ENCODE results near the gene PPP1R12A. TPM values are rescaled to one million over a fixed set of nuclear protein-coding genes. Genes with fewer than 3 reads are reported as not detected.

The PPP1R12A gene
- total RNA-seq, 2 donors from 2014 or later: 68.7 to 86.9 TPM

GRCh38 chr12:79775355-79776027 is 159.4 kb downstream of the PPP1R12A start:
- H3K36me3 ChIP-seq: no peaks in the 10 kb centered on the region
- WGBS: 78% methylated on average over 3 of the region's 3 CpGs

GRCh38 chr12:79773896-79774295 is 161.0 kb downstream of the PPP1R12A start:
- no peak overlapping the region for H3K4me3 ChIP-seq
- no peaks in the 10 kb centered on the region for H3K9me3 ChIP-seq
- H3K4me1 ChIP-seq (replicated peaks): no peaks in the 10 kb centered on the region
- H3K27me3 ChIP-seq (replicated peaks; ENCODE audit: insufficient read depth): no peaks in the 10 kb centered on the region
- H3K27ac ChIP-seq: no peak overlapping the region
- intact Hi-C loops (cut with DNase I): no loop called here
- TF ChIP-seq POLR2AphosphoS5 (IDR thresholded peaks at IDR 0.05) (no peak), CTCF (IDR thresholded peaks at IDR 0.05) (no peak)
- H3K36me3 ChIP-seq: no peaks in the 10 kb centered on the region
- no peak for DNase-seq (ENCODE audit: low spot score)

More at GRCh38 chr12:79775355-79776027, 159.4 kb downstream of the PPP1R12A start:
- no peak for DNase-seq (ENCODE audit: low spot score)
- Histone ChIP-seq H3K27me3 (replicated peaks; ENCODE audit: insufficient read depth) (no peaks in the 10 kb centered on the region), H3K4me1 (replicated peaks) (no peaks in the 10 kb centered on the region), H3K9me3 (no peaks in the 10 kb centered on the region), H3K4me3 (no peak overlapping the region), H3K27ac (no peak overlapping the region)
- TF ChIP-seq POLR2AphosphoS5 (IDR thresholded peaks at IDR 0.05) (no peak), CTCF (IDR thresholded peaks at IDR 0.05) (no peak), POLR2A (IDR thresholded peaks at IDR 0.05) (no peak)
- intact Hi-C loops (cut with DNase I): no loop called here

- Histone ChIP-seq H3K9me3 (no peaks in the 10 kb centered on the region), H3K36me3 (no peaks in the 10 kb centered on the region), H3K4me1 (replicated peaks) (no peaks in the 10 kb centered on the region), H3K27me3 (replicated peaks; ENCODE audit: insufficient read depth) (no peaks in the 10 kb centered on the region), H3K4me3 (no peak overlapping the region), H3K27ac (no peak overlapping the region)
- DNase-seq (ENCODE audit: low spot score): no peak
- TF ChIP-seq POLR2A (IDR thresholded peaks at IDR 0.05): no peak
- TF ChIP-seq POLR2AphosphoS5 (IDR thresholded peaks at IDR 0.05): no peak
- intact Hi-C loops (cut with DNase I): no loop called here
- WGBS: 95% methylated on average over 2 of the region's 2 CpGs
Observed at GRCh38 chr12:79769860-79770485, 164.9 kb downstream of the PPP1R12A start.

GRCh38 chr12:79769189-79769859 is 165.6 kb downstream of the PPP1R12A start:
- TF ChIP-seq POLR2A (IDR thresholded peaks at IDR 0.05): no peak
- TF ChIP-seq POLR2AphosphoS5 (IDR thresholded peaks at IDR 0.05): no peak
- TF ChIP-seq CTCF (IDR thresholded peaks at IDR 0.05): no peak
- 89% methylated on average over 5 of the region's 5 CpGs for WGBS
- intact Hi-C loops (cut with DNase I): no loop called here
- Histone ChIP-seq H3K4me1 (replicated peaks) (no peaks in the 10 kb centered on the region), H3K27me3 (replicated peaks; ENCODE audit: insufficient read depth) (no peaks in the 10 kb centered on the region), H3K4me3 (no peak overlapping the region), H3K9me3 (no peaks in the 10 kb centered on the region), H3K27ac (no peak overlapping the region), H3K36me3 (no peaks in the 10 kb centered on the region)
- DNase-seq (ENCODE audit: low spot score): no peak

GRCh38 chr12:79766705-79767464 is 168.0 kb downstream of the PPP1R12A start:
- Histone ChIP-seq H3K36me3 (no peaks in the 10 kb centered on the region), H3K27ac (no peak overlapping the region), H3K9me3 (no peaks in the 10 kb centered on the region), H3K4me1 (replicated peaks) (no peaks in the 10 kb centered on the region), H3K27me3 (replicated peaks; ENCODE audit: insufficient read depth) (no peaks in the 10 kb centered on the region), H3K4me3 (no peak overlapping the region)
- intact Hi-C loops (cut with DNase I): no loop called here
- 89% methylated on average over 3 of the region's 3 CpGs for WGBS
- TF ChIP-seq POLR2A (IDR thresholded peaks at IDR 0.05) (no peak), POLR2AphosphoS5 (IDR thresholded peaks at IDR 0.05) (no peak), CTCF (IDR thresholded peaks at IDR 0.05) (no peak)
- no peak for DNase-seq (ENCODE audit: low spot score)

Measured in prostate gland (tissue), 2 donors.